ENCODE data around the gene PPM1B.

GRCh38 chr2:44192646-44193045 lies 24.0 kb downstream of the PPM1B start:
- TF ChIP-seq CTCF (IDR thresholded peaks at IDR 0.05; ENCODE audit: extremely low read depth in 1 of 2, insufficient read depth in 1 of 2, low read depth in 1 of 2, low read length in 2 of 2) (no peak), POLR2A (IDR thresholded peaks at IDR 0.05; ENCODE audit: low read depth, low read length) (no peak), EZH2 (IDR thresholded peaks at IDR 0.05; ENCODE audit: borderline replicate concordance, low read depth, low read length, severe bottlenecking) (no peak)

Measured in endothelial cell of umbilical vein (primary cell).